GM21737 (cell line): ENCODE data around the gene SYNE3.
"Not testable (repeated sequence)": the region's sequence is repeated elsewhere in the genome, so short reads cannot be mapped to it uniquely, and the experiment has no call there.

Experiments used
- ATAC-seq: cut with Tn5 transposase; IDR thresholded peaks from one replicate; pipeline ENCODE4 v1.9.1; 2021; ENCODE audit warnings: mild to moderate bottlenecking, moderate library complexity; ENCODE audit not compliant: unreplicated experiment

SYNE3 gene

DNA sequence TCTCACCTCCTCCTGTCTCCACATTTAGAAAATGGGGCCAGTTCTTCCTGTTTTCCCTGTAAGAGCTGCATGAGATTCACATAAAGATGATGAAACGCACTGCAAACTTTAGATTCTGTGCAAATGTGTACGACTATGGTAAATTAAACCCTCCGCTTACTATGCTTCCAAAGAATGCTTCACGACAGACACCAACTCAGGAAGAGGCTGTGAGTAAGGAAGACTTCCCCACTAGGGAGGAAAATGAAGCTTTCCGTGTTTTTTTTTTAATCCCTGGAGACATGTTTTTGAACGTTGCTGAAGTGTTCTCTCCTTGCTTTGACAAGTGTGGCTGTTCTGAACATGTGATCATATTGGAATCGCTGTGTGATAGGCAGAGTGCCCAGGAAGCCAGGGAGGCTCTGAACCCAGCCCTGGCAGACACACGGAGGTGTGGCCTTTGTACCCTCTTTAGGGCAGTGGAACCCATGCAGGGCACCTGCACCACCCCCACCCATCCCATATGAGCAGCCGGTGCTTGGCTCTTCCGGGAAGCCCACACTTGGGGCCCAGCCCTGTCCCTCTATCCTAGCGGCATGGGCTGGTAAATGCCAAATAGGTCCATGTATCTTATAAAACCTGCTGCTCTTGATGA lies 7.5 kb upstream of the SYNE3 start:
- no peak for ATAC-seq

DNA sequence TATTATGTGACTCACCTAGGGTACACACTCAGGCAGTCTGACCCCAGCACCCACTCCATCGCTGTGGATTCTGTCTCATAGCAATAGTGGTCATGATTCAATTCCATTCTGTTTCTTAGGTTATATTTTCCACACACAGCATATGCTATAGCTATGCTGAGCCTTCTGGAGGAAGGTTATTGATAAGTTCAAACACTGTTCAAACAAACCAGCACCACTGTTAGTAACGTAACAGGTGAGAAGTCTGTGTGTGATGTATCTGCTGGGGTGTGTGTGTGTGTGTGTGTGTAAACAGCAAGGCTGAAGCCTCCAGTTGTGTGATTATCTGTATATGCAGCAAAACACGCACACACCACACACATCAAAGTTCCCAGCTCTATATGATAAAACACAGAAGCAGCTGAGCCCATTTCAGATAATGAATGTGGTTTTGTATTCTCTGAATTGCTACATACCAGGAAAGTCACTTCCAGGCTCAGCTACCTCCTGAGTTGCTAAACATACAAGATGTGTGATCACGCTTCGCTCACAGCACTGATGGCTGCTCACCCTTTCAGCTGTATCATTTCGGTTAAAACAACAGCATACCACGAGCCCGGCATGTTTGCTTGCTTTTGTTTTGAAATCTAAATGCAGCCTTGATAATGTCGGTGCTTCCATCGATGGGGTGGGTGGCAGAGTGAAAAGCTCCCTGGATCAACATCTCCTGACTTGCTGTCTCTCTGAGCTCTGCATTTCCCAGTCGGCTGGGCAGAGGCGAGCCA lies 6.8 kb upstream of the SYNE3 start:
- ATAC-seq: no peak

DNA sequence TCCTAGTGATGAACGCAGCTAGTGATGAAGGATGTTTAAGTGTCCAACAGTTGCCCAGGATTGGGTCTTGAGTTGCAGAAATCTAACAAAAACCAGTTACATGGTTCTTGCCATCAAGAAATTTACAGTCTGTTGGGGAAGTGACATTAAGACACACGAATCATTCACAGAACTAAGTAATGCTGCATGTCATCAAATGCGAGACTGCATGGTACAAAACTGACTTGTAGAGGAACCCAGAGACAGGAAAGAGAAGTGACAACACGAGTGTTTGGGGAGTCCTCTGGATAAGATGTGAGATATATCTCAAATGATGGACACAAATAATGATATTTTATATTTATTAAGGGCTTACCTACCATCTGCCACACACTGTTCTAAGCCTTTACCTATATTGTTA lies 6.1 kb upstream of the SYNE3 start:
- ATAC-seq: no peak

DNA sequence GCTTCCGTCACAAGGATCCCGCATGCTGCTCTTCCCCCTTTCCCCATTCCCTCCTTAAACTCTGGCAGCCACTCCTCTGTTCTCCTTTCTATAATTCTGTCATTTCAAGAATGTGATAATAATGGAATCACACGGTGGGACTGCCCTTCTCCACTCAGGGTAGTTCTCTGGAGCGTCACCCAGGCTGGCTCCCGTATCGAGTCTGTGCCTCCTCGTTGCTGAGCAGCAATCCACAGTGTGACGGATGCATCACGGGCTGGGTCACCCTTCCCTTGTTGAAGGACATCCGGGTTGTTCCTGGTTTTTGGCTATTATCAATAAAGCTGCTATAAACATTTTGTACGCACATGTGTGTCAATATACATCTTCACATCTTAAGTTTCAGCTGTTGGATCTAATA lies 5.7 kb upstream of the SYNE3 start:
- no peak for ATAC-seq

DNA sequence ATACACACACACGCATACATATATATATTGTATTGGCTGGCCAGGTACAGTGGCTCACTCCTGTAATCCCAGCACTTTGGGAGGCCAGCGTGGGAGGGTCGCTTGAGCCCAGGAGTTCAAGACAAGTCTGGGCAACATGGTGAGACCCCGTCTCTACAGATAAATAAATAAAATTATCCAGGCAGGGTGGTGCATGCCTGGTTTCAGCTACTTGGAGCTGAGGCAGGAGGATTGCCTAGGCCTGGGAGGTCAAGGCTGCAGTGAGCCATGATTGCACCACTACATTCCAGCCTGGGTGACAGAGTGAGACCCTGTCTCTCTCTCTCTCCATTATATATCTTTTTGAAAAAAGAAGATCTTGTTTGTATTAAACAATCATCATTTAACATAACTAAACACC lies 4.6 kb upstream of the SYNE3 start:
- ATAC-seq: no peak

DNA sequence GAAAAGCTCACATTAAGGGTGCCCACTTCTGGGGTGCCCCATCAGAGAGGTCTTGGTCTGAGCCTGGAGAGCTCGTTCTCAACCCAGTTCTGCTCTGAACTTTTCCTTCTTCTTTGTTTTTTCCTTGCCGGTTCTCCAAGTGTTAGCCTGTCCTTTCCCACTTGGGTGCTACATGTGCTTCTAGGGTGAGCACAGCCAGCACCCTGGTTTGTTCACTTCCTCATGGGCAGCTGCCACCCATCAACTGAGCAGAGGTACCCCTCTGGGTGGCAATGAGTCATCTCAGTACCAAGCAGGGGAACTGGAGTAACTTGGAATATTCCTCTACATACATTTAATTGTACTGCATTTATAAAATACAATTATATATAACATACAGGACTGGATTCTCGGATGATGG lies 3.9 kb upstream of the SYNE3 start:
- no peak for ATAC-seq

DNA sequence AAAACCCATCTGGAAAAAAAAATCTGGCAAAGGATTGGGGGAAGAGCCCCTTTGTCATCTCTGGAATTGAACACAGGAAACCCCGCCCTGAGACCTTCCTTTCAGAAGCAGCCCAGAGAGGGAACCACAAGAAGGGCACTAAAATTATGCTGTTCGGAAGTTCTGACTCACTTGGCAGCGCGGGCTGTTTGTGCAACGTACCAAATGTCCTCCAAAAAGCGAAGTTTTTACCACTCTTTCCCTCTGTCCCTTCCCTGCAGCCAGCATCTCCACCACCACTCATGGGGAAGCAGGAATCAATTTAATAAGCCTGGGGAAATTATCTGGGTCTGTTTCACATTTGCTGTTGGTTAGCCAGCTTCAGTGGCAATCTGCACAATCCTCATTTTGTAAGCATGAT lies 3.2 kb upstream of the SYNE3 start:
- ATAC-seq: no peak

DNA sequence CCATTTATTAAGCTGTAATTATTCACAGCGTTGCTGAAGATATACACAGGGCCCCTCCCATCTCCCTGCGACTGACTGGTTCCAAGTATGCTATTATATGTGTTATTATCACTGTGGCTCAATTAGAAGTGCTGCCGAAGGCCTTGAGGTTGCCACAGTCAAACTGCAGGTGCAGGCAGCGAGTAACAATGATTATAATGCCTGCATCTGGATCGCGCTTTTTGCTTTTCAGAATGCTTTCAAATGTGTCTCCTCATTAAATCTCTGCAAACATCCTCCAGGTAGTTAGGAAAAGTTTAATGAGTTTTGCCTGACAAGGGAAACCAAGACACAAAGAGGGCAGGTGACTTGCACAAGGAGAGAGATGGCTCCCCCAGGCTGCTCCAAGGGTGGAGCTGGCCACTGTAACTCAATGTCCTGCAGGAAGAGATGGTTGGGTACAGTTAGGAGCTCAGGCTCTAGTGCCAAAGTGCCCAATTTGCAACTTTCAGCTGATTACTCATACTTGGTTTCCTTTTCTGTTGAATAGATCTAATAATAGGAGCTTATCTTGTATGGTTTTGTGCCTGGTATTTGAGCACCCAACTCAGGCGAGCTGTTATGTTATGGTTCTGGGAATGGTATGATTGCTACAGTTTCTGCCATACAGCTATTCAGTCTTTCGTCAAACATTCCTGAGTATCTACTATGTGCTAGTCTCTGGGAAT lies 1.7 kb upstream of the SYNE3 start:
- peak; percentile 21 for ATAC-seq

DNA sequence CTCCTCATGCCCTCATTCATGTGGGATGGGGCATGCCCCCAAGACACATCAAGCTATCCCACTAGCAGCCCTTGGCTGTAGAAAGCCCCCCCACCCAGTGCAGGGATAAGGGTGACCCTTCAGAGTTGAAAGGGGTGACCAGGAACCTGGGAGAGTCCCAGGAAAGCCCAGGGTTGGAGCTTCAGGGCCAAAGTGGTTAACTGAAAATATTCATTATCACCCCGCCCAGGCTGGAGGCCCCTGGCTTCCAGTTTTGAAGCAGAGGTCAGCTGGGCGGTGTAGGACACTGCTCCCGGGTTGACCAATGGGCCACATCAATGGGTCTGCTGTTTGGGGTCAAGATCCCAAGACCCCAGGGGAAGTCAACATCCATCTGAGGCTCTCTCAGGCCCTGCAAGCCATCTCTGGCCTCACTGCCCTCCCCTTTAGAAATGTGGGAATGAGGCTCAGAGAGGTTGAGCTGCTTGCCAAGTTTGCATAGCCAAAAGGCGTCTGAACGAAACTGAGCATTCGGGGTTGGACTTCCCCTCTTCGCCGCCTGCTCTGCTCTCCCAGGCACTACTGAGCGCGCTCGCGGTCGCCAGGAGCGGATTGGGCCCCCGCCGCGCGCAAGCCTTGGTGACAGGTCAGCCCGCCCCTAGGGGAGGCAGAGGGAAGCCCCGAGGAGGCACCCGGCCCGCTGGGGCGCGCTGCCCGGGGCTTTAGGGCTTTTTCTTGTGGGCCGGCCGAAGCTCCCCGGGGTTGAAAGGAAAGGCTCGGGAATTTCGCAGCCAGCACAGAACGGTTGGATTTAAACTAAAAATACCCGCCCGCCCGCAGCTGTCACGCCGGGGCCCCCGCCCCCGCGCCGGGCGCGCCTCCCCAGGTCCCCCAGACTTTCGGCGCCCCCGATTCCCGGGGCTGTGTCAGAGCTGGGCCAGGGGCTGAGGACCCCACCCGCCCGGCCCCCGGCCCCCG lies 576 bp downstream of the SYNE3 start:
- ATAC-seq: peak; percentile 78

DNA sequence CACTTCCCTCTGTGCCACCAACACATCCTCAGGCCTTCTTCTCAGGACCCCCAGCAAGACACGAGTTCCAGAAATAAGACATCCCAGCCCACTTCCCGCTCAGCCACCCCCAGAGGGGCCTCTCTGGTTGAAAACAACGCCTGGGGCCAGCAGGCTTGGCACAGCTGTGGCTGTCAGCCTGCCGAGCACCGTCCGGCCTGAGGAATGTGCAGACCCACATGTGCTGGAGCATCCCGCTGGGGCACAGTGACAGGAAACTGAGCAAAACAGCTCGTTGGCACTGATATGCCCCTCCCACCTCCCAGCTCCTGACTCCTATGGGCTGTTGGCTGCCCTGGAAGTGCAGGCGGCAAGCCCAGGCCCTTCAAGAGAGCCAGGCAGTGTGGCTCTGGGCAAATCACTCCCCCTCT lies 1.4 kb downstream of the SYNE3 start:
- ATAC-seq: no peak

DNA sequence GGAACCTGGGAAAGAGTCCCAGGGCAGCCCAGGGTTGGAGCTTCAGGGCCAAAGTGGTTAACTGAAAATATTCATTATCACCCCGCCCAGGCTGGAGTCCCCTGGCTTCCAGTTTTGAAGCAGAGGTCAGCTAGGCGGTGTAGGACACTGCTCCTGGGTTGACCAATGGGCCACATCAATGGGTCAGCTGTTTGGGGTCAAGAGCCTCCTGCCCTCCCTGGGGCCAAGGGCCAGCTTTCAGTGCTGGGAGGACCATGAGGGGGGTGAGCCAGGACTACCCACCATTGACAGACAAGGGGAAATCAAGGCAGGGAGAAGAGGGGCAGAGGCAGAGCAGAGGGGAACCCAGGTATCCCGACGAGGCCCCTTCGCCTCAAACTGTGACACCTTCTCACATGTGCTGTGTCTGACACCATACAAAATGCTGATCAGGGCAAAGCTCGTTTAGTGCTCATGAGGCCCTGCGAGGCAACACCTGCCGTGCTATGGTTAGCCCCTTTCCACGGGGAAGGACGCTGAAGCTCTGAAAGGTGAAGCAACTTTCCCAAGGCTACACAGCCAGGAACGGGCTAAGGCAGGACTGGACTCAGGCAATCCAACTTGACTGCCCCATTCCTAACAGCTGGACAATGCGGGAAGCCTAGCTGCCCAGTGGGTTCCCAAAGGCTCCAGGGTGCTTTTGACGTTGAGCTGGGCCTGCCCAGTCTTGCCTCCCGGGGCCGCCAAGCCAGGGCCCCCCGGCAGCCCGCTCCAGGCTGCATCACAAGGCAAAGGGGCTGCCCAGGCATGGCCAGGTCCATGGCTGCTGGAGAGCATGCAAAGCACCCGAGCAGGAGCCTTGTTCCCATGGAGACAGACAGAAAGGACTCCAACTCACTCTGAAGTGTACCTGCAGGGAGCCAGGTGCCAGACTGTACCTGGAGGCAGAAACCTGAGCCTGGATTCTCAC lies 2.0 kb downstream of the SYNE3 start:
- ATAC-seq: no peak

DNA sequence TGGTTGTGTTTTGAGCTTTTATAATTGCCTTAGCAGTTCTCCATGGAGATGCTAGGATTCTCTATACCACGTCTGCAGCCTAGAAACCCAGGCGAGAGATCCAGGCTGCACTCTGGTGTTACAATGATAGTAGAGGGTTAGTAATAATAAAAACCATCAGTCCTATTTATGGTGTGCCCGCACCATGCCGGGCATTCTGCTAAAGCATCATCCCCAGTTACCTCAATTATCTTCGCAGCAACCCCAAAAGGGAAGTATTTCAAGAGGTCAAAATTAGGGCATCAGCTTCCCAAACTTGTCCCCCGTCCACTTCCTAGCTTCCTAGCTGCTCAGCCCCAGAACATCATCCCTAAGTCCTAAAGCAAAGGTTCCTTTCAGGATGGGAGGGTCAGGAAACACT lies 3.2 kb downstream of the SYNE3 start:
- no peak for ATAC-seq

DNA sequence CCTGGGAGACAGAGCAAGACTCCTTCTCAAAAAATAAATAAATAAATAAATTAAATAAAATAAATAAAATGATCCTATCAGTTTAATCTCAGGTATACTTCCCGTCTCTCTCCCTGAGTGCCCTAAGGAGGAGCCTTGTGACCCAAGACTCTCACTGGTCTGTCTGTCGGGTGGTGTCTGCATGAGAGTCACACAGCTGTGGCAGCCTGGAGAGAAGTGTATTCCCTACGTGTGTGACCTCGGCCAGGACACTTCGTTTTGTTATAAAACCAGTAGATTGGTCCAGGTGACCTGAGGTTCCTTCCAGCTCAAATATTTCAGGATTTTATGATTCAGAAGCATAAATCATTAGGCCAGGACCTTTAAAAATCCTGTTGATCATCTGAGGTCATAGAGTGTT lies 4.8 kb downstream of the SYNE3 start:
- no peak for ATAC-seq

DNA sequence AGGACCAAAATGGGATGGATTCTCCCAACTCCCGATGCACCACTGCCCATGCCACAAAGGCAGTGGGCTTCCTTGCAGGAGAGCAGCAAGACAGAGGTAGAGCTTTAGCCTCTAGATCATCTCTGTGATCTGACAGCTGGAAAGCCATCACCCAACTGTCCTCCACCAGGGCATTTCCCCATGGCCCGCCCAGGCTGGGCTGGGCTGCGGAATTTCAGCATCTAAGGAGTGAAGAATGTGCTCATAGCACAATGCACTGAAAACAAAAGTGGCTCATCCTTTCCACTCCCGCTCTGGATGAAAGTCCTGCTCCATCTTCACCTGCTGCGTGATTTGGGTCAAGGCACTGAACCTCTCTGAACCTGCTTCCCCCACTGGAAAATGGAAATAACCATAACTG lies 5.6 kb downstream of the SYNE3 start:
- ATAC-seq: no peak

DNA sequence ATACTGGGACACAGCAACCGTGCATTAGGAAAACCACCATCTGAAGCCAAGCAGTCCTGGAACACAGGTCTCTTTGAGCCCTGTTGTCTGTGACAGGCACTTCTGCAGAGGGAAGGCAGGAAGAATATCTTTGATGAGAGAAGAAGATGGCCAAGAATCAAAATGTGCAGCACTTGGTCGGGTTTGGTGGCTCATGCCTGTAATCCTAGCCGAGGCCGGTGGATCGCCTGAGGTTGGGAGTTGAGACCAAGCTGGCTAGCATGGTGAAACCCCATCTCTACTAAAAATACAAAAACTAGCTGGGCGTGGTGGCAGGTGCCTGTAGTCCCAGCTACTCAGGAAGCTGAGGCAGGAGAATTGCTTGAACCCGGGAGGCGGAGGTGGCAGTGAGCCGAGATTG lies 6.1 kb downstream of the SYNE3 start:
- ATAC-seq: not testable (repeated sequence)

DNA sequence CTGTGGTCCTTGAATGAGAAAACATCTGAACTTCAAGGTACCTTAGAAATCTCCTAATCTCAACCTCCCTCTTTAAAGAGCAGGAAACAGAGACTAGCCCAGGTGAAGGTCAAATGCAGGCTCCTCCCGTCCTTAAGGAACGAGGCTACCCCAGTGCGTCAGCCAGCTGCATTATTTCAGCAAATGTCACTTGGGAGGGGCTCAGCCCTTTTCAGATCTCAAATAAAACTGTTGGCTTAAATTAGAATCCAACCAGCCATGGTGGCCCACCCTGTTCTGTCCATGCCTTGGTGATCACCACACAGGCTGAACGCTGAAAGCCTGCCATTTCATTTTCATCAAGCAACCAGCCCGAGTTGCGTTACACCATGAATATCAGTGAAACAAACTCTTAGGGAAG lies 7.0 kb downstream of the SYNE3 start:
- ATAC-seq: no peak

DNA sequence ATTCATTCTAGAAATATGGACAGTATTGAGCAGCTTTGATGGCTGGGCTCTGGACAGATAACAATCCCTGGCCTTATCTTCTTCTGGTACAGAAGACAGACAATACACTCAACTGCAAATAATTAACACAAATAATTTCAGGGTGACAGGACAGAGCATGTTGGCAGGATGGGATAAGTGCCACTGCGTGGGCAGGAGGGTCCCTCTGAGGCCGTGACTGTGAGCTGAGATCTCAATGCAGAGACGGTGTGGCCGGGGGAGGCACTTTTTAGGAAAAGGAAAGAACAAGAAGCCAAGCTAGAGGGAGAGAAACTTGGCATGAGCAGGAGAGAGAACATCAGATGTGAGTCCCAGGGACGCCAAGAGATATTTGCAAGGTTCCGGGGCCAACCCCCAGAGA lies 8.1 kb downstream of the SYNE3 start:
- ATAC-seq: no peak

DNA sequence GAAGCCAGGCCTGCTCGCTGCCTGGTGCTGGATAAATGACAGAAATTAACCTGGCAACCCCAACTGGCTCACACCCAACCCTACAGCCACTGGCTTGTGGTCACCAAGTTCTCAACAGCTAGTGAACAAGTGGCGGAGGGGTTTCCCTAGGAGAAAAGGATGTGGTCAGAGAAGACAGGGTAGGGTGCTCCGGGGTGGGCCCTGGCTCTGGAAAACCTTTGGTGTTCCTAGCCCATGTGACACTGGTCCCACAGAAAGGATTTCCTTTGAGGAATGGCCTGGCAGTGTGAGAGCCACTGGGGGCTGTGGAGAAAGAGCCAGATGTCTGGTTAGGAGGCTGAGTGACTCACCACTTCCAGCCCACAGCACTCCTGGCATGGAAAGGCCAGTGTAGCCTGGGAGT lies 8.7 kb downstream of the SYNE3 start:
- no peak for ATAC-seq

DNA sequence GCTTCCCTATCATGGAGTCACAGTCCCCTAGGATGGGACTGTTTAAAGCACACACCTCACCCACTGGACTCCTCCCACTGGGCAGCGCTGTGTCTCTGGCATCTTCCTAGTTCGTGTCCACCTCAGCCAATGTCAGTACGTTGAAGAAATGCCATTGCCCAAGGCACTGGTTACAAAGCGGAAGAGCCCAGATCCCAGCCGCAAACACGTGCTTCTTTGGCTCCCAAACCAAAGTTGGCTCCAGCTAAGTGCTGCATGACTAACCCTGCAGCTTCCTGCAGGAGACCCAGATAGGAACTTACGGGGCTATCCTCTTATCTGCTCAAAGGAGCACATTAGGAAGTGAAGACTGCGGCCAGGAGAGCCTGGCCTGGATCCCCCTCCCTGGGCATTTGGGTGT lies 9.3 kb downstream of the SYNE3 start:
- ATAC-seq: no peak

DNA sequence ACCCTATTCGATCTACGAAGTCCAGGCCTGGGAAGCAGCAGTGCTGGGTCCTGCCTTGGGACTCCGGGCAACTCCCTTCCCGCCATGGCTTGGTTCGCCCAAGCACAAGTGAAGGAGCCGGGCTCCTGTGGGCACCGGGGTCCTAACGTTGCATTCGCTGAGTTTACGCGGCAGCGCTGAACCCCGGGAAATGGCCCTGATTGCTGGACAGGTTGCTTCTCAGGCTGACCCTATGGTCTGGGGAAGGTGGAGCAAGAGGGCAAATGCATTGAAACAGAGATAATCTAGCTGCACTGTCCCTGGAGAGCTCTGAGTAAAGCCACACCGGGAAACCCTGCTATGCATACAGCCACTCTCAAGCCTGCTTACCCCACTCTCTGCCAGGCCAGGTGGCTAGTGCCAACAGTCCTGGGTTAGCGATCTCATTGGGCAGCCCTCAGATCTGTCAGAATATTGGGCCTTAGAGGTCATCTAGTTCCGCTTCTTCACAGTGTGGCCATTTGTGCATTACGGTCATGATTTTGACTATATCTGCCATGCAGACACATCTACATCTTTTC lies 11.3 kb downstream of the SYNE3 start:
- ATAC-seq: peak; percentile 45
